GM13977 (cell line): Measurements from ENCODE around the gene ITGAE.

ENCODE experiments used
- DNase-seq: peaks from one replicate; pipeline ENCODE4 v3.0.0; 2012; ENCODE audit warnings: low spot score
- CTCF ChIP-seq: IDR thresholded peaks from 2 replicates; pipeline ENCODE4 v1.5.1; 2012; ENCODE audit warnings: mild to moderate bottlenecking, control low read depth; ENCODE audit not compliant: insufficient read depth; ENCODE audit errors: extremely low read depth, missing control alignments
- in situ Hi-C: fragments of 300-500 bp; cut with MboI; formaldehyde crosslinking; loops from one replicate; pipeline ENCODE4 v1.12.0; 2022; ENCODE audit warnings: low sequenced_read_pairs, low pct_unique_long_range_greater_than_20kb, mixed read lengths, inconsistent platforms; ENCODE audit not compliant: unreplicated experiment

Gene ITGAE

GRCh38 chr17:3780986-3781385 lies 20.0 kb downstream of the ITGAE start:
- no peak for TF ChIP-seq CTCF
- in situ Hi-C loops = no loop called here
- DNase-seq = no peak

- TF ChIP-seq CTCF = no peak
- in situ Hi-C loops = no loop called here
- DNase-seq = no peak
Measured at GRCh38 chr17:3777366-3778120, 23.4 kb downstream of the ITGAE start.

GRCh38 chr17:3773966-3774365 lies 27.0 kb downstream of the ITGAE start:
- DNase-seq = no peak
- in situ Hi-C loops = no loop called here

GRCh38 chr17:3773511-3773910 lies 27.5 kb downstream of the ITGAE start:
- in situ Hi-C loops = no loop called here
- no peak for TF ChIP-seq CTCF
- DNase-seq = no peak

More at GRCh38 chr17:3773966-3774365, 27.0 kb downstream of the ITGAE start:
- no peak for TF ChIP-seq CTCF

- DNase-seq = no peak
- in situ Hi-C loops = no loop called here
- TF ChIP-seq CTCF = no peak
Measured at GRCh38 chr17:3772764-3773163, 28.2 kb downstream of the ITGAE start.

GRCh38 chr17:3771140-3771539 lies 29.8 kb downstream of the ITGAE start:
- in situ Hi-C loops = no loop called here
- no peak for TF ChIP-seq CTCF
- no peak for DNase-seq
